Left lung (tissue), 10 donors: Measurements from ENCODE around the gene MTF2. TPM values are rescaled to one million over a fixed set of nuclear protein-coding genes. Genes with fewer than 3 reads are reported as not detected.

Source experiments
- ATAC-seq: fragments of 200-7000 bp; cut with Tn5 transposase; one replicate; pipeline ENCODE4 v1.9.1; 2020; ENCODE audit warnings: moderate library complexity
- DNase-seq, 4 donors: peaks; one replicate each; pipeline ENCODE4 v3.0.0-alpha.2; 2013 to 2020
- H3K27ac ChIP-seq, 2 donors: fragments of 200-600 bp; sonication (generic) in 1 of 2; one replicate each; pipeline versions ENCODE4 v1.5.0 to v1.8.0; 2020 to 2021
- H3K27me3 ChIP-seq, 2 donors: fragments of 200-600 bp; sonication (generic) in 1 of 2; one replicate each; pipeline versions ENCODE4 v1.5.0 to v1.8.0; 2020 to 2021
- H3K36me3 ChIP-seq, 2 donors: fragments of 200-600 bp; sonication (generic) in 1 of 2; one replicate each; pipeline versions ENCODE4 v1.5.0 to v1.8.0; 2020 to 2021
- H3K4me1 ChIP-seq, 2 donors: fragments of 200-600 bp; one replicate each; pipeline ENCODE4 v1.8.0; 2021
- H3K4me3 ChIP-seq, 2 donors: fragments of 200-600 bp; sonication (generic) in 1 of 2; one replicate each; pipeline versions ENCODE4 v1.5.0 to v1.8.0; 2020 to 2021; ENCODE audit warnings: mild to moderate bottlenecking in 1 of 2
- H3K9me3 ChIP-seq, 2 donors: fragments of 200-600 bp; sonication (generic) in 1 of 2; one replicate each; pipeline versions ENCODE4 v1.5.0 to v1.8.0; 2020 to 2021
- CTCF ChIP-seq, 2 donors: fragments of 200-600 bp; sonication (generic) in 1 of 2; IDR thresholded peaks; one replicate each; pipeline versions ENCODE4 v1.5.0 to v1.8.0; 2021; ENCODE audit warnings: antibody characterized with exemption in 2 of 2
- intact Hi-C, 2 donors: fragments of 100-400 bp; cut with DNase I; formaldehyde crosslinking; loops; one replicate each; pipeline versions ENCODE4 v1.11.2 to v1.14.2; 2022
- polyA plus RNA-seq, 6 donors: library from polyadenylated mRNA; unstranded; fragments of 120-200 nt; gene quantifications; one replicate each; pipeline ENCODE4 v1.2.1, GENCODE V29; 2013; ENCODE audit not compliant: insufficient read length in 6 of 6
- total RNA-seq, 2 donors: library from RNA; stranded (reverse); fragmentation: NEBNext Ultra II Directional; extraction: Animal tissue kit (Norgen Biotek cat#: 25700); gene quantifications; one replicate each; pipeline ENCODE4 v1.2.1, GENCODE V29; 2021
- donor health status: DM: no; HTN: yes; CAD: no.
- donor health status: DM: no; HTN: no; CAD: no.

MTF2 gene
- total and polyA plus RNA-seq, 8 donors, result 22.3 to 76.3 (median 57.8) TPM

DNA sequence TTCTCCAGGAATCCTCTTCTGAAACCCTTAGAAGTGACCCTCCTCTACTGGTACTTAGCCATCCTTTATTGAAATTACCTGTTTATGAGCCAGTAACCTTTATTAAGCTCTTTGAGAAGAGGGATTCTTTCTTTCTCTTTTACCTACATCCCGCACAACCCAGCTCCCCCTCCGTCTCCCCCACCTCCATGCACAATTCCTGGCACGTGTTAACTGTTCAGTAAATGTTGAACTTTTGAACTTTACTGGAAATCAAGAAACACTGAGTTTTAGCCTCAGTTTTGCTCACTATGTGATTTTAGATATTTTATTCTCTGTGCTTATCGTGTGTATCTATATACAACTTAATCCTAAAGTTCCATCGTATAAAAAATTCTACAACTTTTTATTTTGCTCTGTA is 99.3 kb downstream of the MTF2 start:
- Histone ChIP-seq H3K36me3 (peaks cover 0 to 10% of the 10 kb centered on the region in 2 donors), H3K4me1 (peaks cover 9 to 60% of the 10 kb centered on the region in 2 donors), H3K27ac (peak overlapping the region in 1 of 2 donors; percentile 99), H3K4me3 (peak overlapping the region; percentile 73 to 91), H3K9me3 (no peaks in the 10 kb centered on the region), H3K27me3 (no peaks in the 10 kb centered on the region)
- TF ChIP-seq CTCF (IDR thresholded peaks at IDR 0.05), result no peak
- intact Hi-C loops, result no loop called here
- peak in 1 of 4 donors; percentile 19 for DNase-seq
- no peak for ATAC-seq

DNA sequence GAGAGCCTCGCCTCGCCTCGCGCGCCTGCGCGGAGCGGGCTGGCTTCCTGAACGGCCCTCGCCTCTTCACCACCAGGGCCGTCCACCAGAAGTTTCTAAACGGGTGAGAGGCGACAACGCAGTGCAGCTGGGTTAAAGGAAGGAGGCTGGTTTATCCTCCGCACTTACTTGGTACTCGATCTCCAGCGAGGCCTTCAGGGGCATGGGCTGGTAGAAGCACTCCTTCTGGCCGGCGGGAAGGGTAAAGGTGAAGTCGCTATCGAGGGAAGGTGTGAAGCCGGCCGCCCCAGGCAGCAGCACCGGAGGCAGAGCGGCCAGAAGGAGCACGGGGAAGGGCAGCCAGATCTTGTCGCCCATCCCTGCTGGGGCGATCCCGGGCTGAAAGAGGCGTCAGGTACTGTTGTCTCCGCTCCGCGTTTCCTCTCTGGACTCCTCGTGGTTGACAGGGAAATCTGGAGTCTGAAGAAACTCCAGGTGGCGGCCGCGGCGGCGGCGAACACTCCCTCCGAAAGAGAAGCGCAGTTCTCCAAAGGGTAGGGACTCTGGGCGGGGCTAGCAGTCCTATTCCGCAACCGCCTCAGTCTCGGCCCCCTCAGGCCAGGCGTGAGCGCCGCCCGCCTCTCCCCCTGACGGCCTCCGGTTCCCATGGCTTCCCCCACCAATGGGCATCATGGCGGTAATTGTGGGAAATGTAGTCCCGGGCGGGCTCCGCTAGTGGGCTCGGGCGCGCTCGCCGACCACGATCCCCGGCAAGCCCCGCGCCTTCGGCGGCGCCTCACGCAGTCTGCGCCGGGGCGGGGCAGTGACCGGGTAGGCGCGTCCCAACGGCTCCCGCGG is 101.0 kb downstream of the MTF2 start, which contains the start of gene TMED5:
Gene TMED5, minus strand, starts transcription at position 528 of the 837 bp plus-strand sequence. Its CDS starts 171 bp downstream, at position 357.
- Histone ChIP-seq H3K36me3 (no peaks in the 10 kb centered on the region), H3K4me1 (peaks cover 9 to 50% of the 10 kb centered on the region in 2 donors), H3K27me3 (no peaks in the 10 kb centered on the region), H3K9me3 (no peaks in the 10 kb centered on the region), H3K4me3 (peak within 1 kb of the TSS; percentile 73 to 91), H3K27ac (peak within 1 kb of the TSS; percentile 98 to 99)
- ATAC-seq (peak; percentile 98), DNase-seq (peak; percentile 96 to 99 (median 98))
- peak in 1 of 2 donors; percentile 44 for TF ChIP-seq CTCF (IDR thresholded peaks at IDR 0.05)
- intact Hi-C loops, result no loop called here

- intact Hi-C loops, result no loop called here
- no peak for DNase-seq
- peak; percentile 0 for ATAC-seq
- H3K9me3 ChIP-seq, result no peaks in the 10 kb centered on the region
- H3K4me1 ChIP-seq, result peaks cover 9 to 45% of the 10 kb centered on the region in 2 donors
- peak within 1 kb of the TSS; percentile 98 to 99 for H3K27ac ChIP-seq
- H3K36me3 ChIP-seq, result no peaks in the 10 kb centered on the region
- H3K27me3 ChIP-seq, result no peaks in the 10 kb centered on the region
- TF ChIP-seq CTCF (IDR thresholded peaks at IDR 0.05), result no peak
- peak within 1 kb of the TSS; percentile 73 to 91 for H3K4me3 ChIP-seq
Measured at GRCh38 chr1:93180723-93181613, 101.9 kb downstream of the MTF2 start, which contains the start of gene CCDC18. CCDC18 (plus strand) TSS chr1:93180724; CDS start chr1:93183362, 2,638 bp downstream.

DNA sequence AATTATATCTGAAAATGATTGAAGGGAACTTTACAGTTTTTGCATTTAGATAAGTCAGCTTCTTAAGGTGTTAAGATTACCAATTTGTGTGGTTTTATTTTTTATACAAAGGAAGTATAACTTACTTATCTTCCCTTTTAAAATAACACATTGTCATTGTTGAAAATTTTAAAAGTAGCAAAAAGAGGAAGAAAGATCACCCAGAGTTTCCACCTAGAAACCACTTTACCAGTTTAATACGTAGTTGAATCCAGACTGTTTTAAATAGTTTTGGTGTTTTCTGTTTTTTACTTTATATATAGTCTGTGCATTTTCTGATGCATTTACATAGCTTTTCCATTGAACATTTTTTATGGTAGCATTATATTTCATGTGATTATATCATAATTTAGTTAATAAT is 107.6 kb downstream of the MTF2 start:
- no peak for ATAC-seq
- intact Hi-C loops, result no loop called here

More for the DNA sequence above, 107.6 kb downstream of the MTF2 start:
- H3K27me3 ChIP-seq, result no peaks in the 10 kb centered on the region
- no peaks in the 10 kb centered on the region for H3K9me3 ChIP-seq
- no peak overlapping the region for H3K4me3 ChIP-seq
- H3K27ac ChIP-seq, result peak overlapping the region in 1 of 2 donors; percentile 23
- no peak for TF ChIP-seq CTCF (IDR thresholded peaks at IDR 0.05)
- H3K4me1 ChIP-seq, result peaks cover 0 to 17% of the 10 kb centered on the region in 2 donors
- DNase-seq, result no peak
- no peaks in the 10 kb centered on the region for H3K36me3 ChIP-seq

Other genes starting within 250 kb of the MTF2 start
- gene RPL5, start 247.2 kb upstream of the MTF2 start, total RNA-seq, result 100 to 1,000 TPM; 695 to 747 TPM
- 1,000 to 10,000 TPM; 2,873 to 3,250 (median 3,064) TPM for gene RPL5, start 247.2 kb upstream of the MTF2 start, polyA plus RNA-seq
- gene DIPK1A, start 117.8 kb upstream of the MTF2 start, total RNA-seq, result 10 to 100 TPM in 1 of 2 donors, 1 to 10 TPM in 1; 6.8 to 10.8 TPM
- 10 to 100 TPM in 3 of 6 donors, 1 to 10 TPM in 3; 8.2 to 14.8 (median 10.3) TPM for gene DIPK1A, start 117.8 kb upstream of the MTF2 start, polyA plus RNA-seq
- gene TMED5, start 101.1 kb downstream of the MTF2 start, total RNA-seq, result 10 to 100 TPM; 89.2 to 95.5 TPM
- 10 to 100 TPM; 42.6 to 58.7 (median 51.4) TPM for gene TMED5, start 101.1 kb downstream of the MTF2 start, polyA plus RNA-seq
- gene CCDC18, start 101.4 kb downstream of the MTF2 start, total RNA-seq, result 1 to 10 TPM; 4.1 to 6.2 TPM
- 10 to 100 TPM in 5 of 6 donors, 1 to 10 TPM in 1; 8.8 to 17.2 (median 12.4) TPM for gene CCDC18, start 101.4 kb downstream of the MTF2 start, polyA plus RNA-seq